Measurements from ENCODE around the gene C2orf15. TPM values are rescaled to one million over a fixed set of nuclear protein-coding genes. Genes with fewer than 3 reads are reported as not detected.

Gene C2orf15
- total and polyA plus RNA-seq, 2 of the 8 experiments (the other 6 are each of a cell fraction or from before 2014, with no cell fraction given): 3.6 to 6.5 TPM

GRCh38 chr2:99180755-99181623 is 39.5 kb downstream of the C2orf15 start, which contains the start of the genes MITD1 and MRPL30 (continued):
- TF ChIP-seq, protein P1, sequence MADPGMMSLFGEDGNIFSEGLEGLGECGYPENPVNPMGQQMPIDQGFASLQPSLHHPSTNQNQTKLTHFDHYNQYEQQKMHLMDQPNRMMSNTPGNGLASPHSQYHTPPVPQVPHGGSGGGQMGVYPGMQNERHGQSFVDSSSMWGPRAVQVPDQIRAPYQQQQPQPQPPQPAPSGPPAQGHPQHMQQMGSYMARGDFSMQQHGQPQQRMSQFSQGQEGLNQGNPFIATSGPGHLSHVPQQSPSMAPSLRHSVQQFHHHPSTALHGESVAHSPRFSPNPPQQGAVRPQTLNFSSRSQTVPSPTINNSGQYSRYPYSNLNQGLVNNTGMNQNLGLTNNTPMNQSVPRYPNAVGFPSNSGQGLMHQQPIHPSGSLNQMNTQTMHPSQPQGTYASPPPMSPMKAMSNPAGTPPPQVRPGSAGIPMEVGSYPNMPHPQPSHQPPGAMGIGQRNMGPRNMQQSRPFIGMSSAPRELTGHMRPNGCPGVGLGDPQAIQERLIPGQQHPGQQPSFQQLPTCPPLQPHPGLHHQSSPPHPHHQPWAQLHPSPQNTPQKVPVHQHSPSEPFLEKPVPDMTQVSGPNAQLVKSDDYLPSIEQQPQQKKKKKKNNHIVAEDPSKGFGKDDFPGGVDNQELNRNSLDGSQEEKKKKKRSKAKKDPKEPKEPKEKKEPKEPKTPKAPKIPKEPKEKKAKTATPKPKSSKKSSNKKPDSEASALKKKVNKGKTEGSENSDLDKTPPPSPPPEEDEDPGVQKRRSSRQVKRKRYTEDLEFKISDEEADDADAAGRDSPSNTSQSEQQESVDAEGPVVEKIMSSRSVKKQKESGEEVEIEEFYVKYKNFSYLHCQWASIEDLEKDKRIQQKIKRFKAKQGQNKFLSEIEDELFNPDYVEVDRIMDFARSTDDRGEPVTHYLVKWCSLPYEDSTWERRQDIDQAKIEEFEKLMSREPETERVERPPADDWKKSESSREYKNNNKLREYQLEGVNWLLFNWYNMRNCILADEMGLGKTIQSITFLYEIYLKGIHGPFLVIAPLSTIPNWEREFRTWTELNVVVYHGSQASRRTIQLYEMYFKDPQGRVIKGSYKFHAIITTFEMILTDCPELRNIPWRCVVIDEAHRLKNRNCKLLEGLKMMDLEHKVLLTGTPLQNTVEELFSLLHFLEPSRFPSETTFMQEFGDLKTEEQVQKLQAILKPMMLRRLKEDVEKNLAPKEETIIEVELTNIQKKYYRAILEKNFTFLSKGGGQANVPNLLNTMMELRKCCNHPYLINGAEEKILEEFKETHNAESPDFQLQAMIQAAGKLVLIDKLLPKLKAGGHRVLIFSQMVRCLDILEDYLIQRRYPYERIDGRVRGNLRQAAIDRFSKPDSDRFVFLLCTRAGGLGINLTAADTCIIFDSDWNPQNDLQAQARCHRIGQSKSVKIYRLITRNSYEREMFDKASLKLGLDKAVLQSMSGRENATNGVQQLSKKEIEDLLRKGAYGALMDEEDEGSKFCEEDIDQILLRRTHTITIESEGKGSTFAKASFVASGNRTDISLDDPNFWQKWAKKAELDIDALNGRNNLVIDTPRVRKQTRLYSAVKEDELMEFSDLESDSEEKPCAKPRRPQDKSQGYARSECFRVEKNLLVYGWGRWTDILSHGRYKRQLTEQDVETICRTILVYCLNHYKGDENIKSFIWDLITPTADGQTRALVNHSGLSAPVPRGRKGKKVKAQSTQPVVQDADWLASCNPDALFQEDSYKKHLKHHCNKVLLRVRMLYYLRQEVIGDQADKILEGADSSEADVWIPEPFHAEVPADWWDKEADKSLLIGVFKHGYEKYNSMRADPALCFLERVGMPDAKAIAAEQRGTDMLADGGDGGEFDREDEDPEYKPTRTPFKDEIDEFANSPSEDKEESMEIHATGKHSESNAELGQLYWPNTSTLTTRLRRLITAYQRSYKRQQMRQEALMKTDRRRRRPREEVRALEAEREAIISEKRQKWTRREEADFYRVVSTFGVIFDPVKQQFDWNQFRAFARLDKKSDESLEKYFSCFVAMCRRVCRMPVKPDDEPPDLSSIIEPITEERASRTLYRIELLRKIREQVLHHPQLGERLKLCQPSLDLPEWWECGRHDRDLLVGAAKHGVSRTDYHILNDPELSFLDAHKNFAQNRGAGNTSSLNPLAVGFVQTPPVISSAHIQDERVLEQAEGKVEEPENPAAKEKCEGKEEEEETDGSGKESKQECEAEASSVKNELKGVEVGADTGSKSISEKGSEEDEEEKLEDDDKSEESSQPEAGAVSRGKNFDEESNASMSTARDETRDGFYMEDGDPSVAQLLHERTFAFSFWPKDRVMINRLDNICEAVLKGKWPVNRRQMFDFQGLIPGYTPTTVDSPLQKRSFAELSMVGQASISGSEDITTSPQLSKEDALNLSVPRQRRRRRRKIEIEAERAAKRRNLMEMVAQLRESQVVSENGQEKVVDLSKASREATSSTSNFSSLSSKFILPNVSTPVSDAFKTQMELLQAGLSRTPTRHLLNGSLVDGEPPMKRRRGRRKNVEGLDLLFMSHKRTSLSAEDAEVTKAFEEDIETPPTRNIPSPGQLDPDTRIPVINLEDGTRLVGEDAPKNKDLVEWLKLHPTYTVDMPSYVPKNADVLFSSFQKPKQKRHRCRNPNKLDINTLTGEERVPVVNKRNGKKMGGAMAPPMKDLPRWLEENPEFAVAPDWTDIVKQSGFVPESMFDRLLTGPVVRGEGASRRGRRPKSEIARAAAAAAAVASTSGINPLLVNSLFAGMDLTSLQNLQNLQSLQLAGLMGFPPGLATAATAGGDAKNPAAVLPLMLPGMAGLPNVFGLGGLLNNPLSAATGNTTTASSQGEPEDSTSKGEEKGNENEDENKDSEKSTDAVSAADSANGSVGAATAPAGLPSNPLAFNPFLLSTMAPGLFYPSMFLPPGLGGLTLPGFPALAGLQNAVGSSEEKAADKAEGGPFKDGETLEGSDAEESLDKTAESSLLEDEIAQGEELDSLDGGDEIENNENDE (IDR thresholded peaks at IDR 0.05; ENCODE audit: insufficient replicate concordance, low read length): no peak
- no peak for TF ChIP-seq BRCA1 (IDR thresholded peaks at IDR 0.05; ENCODE audit: low read depth, low read length)
- no peak for TF ChIP-seq JUN (IDR thresholded peaks at IDR 0.05; ENCODE audit: low read depth, low read length)
- TF ChIP-seq YY1 (IDR thresholded peaks at IDR 0.05; ENCODE audit: low read depth, low read length): peak; percentile 80; the same call in 1 of the 2 replicates
- TF ChIP-seq RBBP5 (IDR thresholded peaks at IDR 0.05; ENCODE audit: borderline replicate concordance, low read depth, low read length): 0 out of 2 replicates have a peak, but pooled peaks have one; percentile 68
- peak; percentile 84 for TF ChIP-seq BACH1 (IDR thresholded peaks at IDR 0.05; ENCODE audit: low read length)
- TF ChIP-seq, protein P2, sequence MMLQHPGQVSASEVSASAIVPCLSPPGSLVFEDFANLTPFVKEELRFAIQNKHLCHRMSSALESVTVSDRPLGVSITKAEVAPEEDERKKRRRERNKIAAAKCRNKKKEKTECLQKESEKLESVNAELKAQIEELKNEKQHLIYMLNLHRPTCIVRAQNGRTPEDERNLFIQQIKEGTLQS (IDR thresholded peaks at IDR 0.05; ENCODE audit: insufficient read depth, low read depth, low read length): peak; percentile 68
- TF ChIP-seq POLR2A (IDR thresholded peaks at IDR 0.05; ENCODE audit: control extremely low read depth in 1 of 2, low read depth in 2 of 2, low read length in 2 of 2): peak; percentile 86 to 99
- 0 out of 2 replicates have a peak, but pooled peaks have one; percentile 42 for TF ChIP-seq SRF (IDR thresholded peaks at IDR 0.05; ENCODE audit: low read depth, low read length)

All from H1 (cell line).